Endothelial cell of umbilical vein (primary cell): ENCODE measurements around the gene ATP2B2.

Experiments
- CTCF ChIP-seq, 2 donors: IDR thresholded peaks; 1 replicate in 1 of 2; 2 replicates in 1 of 2; pipeline ENCODE4 v1.5.1; 2011; ENCODE audit warnings: low read length in 2 of 2, mild to moderate bottlenecking in 2 of 2, moderate library complexity in 2 of 2, control low read depth in 1 of 2, inconsistent platforms in 1 of 2, low read depth in 1 of 2; ENCODE audit not compliant: insufficient read depth in 1 of 2; ENCODE audit errors: extremely low read depth in 1 of 2
- POLR2AphosphoS5 ChIP-seq: IDR thresholded peaks from 2 replicates; pipeline ENCODE4 v1.6.1; 2012; ENCODE audit warnings: low read depth, mild to moderate bottlenecking, control low read depth, low read length, moderate library complexity; ENCODE audit not compliant: insufficient read depth

- TF ChIP-seq CTCF (IDR thresholded peaks at IDR 0.05; ENCODE audit: extremely low read depth in 1 of 2, insufficient read depth in 1 of 2, low read depth in 1 of 2, low read length in 2 of 2) (peak; percentile 37 to 45), POLR2AphosphoS5 (no peak)
These were observed 183.1 kb downstream of the ATP2B2 start for GRCh38 chr3:10322352-10322710.
